Panc1 (cell line): Measurements from ENCODE around the gene SGSM1. TPM values are rescaled to one million over a fixed set of nuclear protein-coding genes. Genes with fewer than 3 reads are reported as not detected.

Experiments used
- ATAC-seq: fragments of 200-7000 bp; cut with Tn5 transposase; 2 replicates; pipeline ENCODE4 v1.9.1; 2020; ENCODE audit warnings: mild to moderate bottlenecking, moderate library complexity
- BruUV-seq: library from RNA; stranded (reverse); fragments of 400-500 nt; replicated peaks from 2 replicates; lab custom pipeline; 2021; lab: Mats Ljungman, UMichigan
- CTCF ChIA-PET: fragments of 300-600 bp; sonication (Branson Sonifier 250); formaldehyde crosslinking; loops from one replicate; lab custom pipeline; 2022; ENCODE audit warnings: antibody characterized with exemption; lab: Charles Lee
- POLR2A ChIA-PET: fragments of 300-600 bp; sonication (Branson Sonifier 250); formaldehyde crosslinking; loops from one replicate; lab custom pipeline; 2022; ENCODE audit warnings: antibody characterized with exemption; lab: Charles Lee
- DNase-seq: peaks from one replicate; pipeline ENCODE4 v3.0.0-alpha.2; 2010; ENCODE audit warnings: low read depth, low spot score
- H3K27ac ChIP-seq: 2 replicates; pipeline ENCODE4 v1.5.1; 2011; ENCODE audit warnings: mild to moderate bottlenecking, low read length, inconsistent platforms
- H3K27me3 ChIP-seq: fragments of 200-500 bp; sonication (Bioruptor generic); 2 replicates; pipeline ENCODE4 v1.6.0; 2014; ENCODE audit warnings: low read length, inconsistent platforms; ENCODE audit not compliant: control insufficient read depth, insufficient read depth
- H3K36me3 ChIP-seq: fragments of 200-500 bp; sonication (Bioruptor generic); 2 replicates; pipeline ENCODE4 v1.5.1; 2014; ENCODE audit warnings: inconsistent platforms, mild to moderate bottlenecking, low read length, moderate library complexity; ENCODE audit not compliant: control insufficient read depth, insufficient read depth
- H3K4me1 ChIP-seq: 2 replicates; pipeline ENCODE4 v1.5.1; 2011; ENCODE audit warnings: inconsistent platforms, mild to moderate bottlenecking, low read length, moderate library complexity; ENCODE audit not compliant: control insufficient read depth, insufficient read depth
- H3K4me3 ChIP-seq, 2 experiments: 2 replicates each; pipeline ENCODE4 v1.5.1; 2011 to 2012; ENCODE audit warnings: low read depth in 2 of 2, low read length in 2 of 2, mild to moderate bottlenecking in 2 of 2, inconsistent platforms in 1 of 2, moderate library complexity in 1 of 2
- H3K9me3 ChIP-seq: fragments of 200-500 bp; sonication (Bioruptor generic); 2 replicates; pipeline ENCODE4 v1.5.1; 2014; ENCODE audit warnings: low read depth, mild to moderate bottlenecking, inconsistent platforms, low read length, moderate library complexity; ENCODE audit not compliant: control insufficient read depth, insufficient read depth
- CTCF ChIP-seq: fragments of 450-650 bp; IDR thresholded peaks from 2 replicates; pipeline ENCODE4 v1.5.1; 2017; ENCODE audit warnings: mild to moderate bottlenecking
- POLR2AphosphoS5 ChIP-seq: IDR thresholded peaks from 2 replicates; pipeline ENCODE4 v1.6.1; 2012; ENCODE audit warnings: mild to moderate bottlenecking, low read depth, low read length, moderate library complexity
- SIN3A ChIP-seq: IDR thresholded peaks from 2 replicates; pipeline ENCODE4 v1.6.1; 2012; ENCODE audit warnings: low read depth, mild to moderate bottlenecking, low read length, moderate library complexity, borderline replicate concordance; ENCODE audit not compliant: insufficient read depth
- TCF7L2 ChIP-seq: IDR thresholded peaks from 2 replicates; pipeline ENCODE4 v1.6.1; 2011; ENCODE audit warnings: mild to moderate bottlenecking, low read depth, low read length, inconsistent platforms
- in situ Hi-C: cut with HindIII; loops from 2 replicates; pipeline ENCODE4 v1.10.0; 2016; ENCODE audit warnings: low sequenced_read_pairs, low pct_unique_long_range_greater_than_20kb
- intact Hi-C: fragments of 100-400 bp; cut with micrococcal nuclease; formaldehyde crosslinking; loops from one replicate; pipeline ENCODE4 v1.10.0; 2022; ENCODE audit not compliant: unreplicated experiment
- total RNA-seq: library from RNA; stranded (reverse); gene quantifications from one replicate; pipeline ENCODE4 v1.2.1, GENCODE V29; 2021; ENCODE audit not compliant: unreplicated experiment
- TF ChIP-seq, protein P1 (sequence below), 2 experiments: IDR thresholded peaks; 2 replicates each; pipeline ENCODE4 v1.6.1; 2011 to 2012; ENCODE audit warnings: low read depth in 2 of 2, control low read depth in 1 of 2, low read length in 1 of 2, mild to moderate bottlenecking in 1 of 2, moderate library complexity in 1 of 2; ENCODE audit not compliant: insufficient read depth in 1 of 2

SGSM1 gene
- total RNA-seq, 1 experiment from 2014 or later: 1.6 TPM

DNA sequence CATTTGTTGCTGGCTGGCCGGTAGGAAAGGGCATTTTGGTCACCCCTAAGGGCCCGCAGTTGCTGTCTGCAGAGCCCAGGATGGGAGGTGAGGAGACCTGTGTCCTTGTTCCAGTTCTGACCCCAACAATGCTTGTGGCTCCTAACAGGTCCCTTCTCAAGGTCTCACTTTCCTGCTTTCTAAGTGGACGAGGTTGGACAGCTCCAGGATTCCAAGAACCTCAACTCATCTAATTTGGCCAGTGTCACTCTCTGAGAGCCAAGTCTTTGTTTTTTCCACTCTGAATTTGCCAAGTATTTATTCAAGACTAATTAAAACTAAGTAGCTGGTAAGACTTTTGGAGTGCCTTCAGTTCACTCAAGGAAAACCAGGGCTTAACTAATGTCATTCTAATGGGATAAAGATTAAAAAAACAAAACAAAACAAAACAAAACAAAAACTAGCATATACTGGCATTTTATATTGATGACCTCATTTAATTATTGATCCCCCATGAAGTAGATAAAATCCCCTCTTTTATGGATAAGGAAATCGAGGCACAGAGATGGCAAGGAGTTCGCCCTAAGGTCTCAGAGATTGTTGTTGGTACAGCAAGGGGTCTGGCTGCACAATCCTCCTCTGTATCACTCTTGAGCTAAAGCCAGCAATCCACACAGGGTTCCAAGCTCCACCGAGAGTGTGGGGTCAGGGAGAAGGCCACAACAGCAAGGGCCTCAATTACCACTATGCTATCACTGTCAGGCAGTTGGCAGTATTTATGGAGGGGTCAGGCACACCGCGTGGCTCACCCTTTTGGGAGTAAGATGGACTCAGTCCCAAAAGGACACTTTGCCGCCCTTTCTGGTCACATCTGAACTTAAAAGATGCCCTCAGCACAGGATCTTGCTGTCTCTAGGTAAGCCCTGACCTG, 8.1 kb downstream of the SGSM1 start:
- Histone ChIP-seq H3K9me3 (no peaks in the 10 kb centered on the region), H3K4me1 (no peaks in the 10 kb centered on the region), H3K27me3 (no peaks in the 10 kb centered on the region), H3K4me3 (no peak overlapping the region), H3K36me3 (no peaks in the 10 kb centered on the region), H3K27ac (no peak overlapping the region)
- CTCF ChIA-PET: interaction anchor here (0.5 kb wide), 1 partner anchor 12 kb away, joined by 3 read pairs; no protein-coding TSS in a partner anchor
- intact Hi-C loops (no loop called here), in situ Hi-C loops (no loop called here)
- POLR2A ChIA-PET: no interaction called here
- ATAC-seq (no peak), DNase-seq (no peak)
- BruUV-seq: no TSS peak
- TF ChIP-seq TCF7L2 (no peak), POLR2AphosphoS5 (no peak), CTCF (no peak)

DNA sequence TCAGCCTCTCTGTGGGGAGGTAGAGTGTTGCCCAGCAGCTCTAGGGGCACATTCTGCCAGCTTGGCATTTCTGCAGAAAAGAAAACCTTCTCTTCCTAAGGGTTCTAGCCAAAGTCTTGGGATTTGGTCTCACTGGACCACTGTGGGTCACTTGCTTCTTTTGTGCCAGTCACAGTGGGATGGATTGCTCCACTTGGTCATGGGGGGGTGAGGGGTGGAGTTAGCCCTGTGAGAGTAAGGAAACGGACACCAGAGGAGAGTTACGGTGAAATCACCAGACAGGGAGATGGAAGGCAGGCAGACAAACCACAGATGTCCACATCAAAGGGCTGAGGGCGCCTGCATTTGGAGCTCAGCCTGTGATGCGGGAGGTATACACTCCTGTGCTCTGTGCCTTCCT, 10.8 kb downstream of the SGSM1 start:
- POLR2A ChIA-PET: no interaction called here
- DNase-seq (no peak), ATAC-seq (no peak)
- CTCF ChIA-PET: interaction anchor here (0.8 kb wide), 1 partner anchor 14 kb away, joined by 3 read pairs; no protein-coding TSS in a partner anchor
- H3K27ac ChIP-seq: no peak overlapping the region
- H3K4me1 ChIP-seq: no peaks in the 10 kb centered on the region
- no peak for TF ChIP-seq SIN3A
- no peak for TF ChIP-seq TCF7L2
- TF ChIP-seq POLR2AphosphoS5: no peak
- no peak for TF ChIP-seq CTCF
- TF ChIP-seq, protein P1, sequence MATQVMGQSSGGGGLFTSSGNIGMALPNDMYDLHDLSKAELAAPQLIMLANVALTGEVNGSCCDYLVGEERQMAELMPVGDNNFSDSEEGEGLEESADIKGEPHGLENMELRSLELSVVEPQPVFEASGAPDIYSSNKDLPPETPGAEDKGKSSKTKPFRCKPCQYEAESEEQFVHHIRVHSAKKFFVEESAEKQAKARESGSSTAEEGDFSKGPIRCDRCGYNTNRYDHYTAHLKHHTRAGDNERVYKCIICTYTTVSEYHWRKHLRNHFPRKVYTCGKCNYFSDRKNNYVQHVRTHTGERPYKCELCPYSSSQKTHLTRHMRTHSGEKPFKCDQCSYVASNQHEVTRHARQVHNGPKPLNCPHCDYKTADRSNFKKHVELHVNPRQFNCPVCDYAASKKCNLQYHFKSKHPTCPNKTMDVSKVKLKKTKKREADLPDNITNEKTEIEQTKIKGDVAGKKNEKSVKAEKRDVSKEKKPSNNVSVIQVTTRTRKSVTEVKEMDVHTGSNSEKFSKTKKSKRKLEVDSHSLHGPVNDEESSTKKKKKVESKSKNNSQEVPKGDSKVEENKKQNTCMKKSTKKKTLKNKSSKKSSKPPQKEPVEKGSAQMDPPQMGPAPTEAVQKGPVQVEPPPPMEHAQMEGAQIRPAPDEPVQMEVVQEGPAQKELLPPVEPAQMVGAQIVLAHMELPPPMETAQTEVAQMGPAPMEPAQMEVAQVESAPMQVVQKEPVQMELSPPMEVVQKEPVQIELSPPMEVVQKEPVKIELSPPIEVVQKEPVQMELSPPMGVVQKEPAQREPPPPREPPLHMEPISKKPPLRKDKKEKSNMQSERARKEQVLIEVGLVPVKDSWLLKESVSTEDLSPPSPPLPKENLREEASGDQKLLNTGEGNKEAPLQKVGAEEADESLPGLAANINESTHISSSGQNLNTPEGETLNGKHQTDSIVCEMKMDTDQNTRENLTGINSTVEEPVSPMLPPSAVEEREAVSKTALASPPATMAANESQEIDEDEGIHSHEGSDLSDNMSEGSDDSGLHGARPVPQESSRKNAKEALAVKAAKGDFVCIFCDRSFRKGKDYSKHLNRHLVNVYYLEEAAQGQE (IDR thresholded peaks at IDR 0.05; ENCODE audit: insufficient read depth in 1 of 2, low read depth in 2 of 2, low read length in 1 of 2): no peak
- H3K36me3 ChIP-seq: no peaks in the 10 kb centered on the region
- no peaks in the 10 kb centered on the region for H3K9me3 ChIP-seq
- in situ Hi-C loops: no loop called here
- no TSS peak for BruUV-seq
- H3K4me3 ChIP-seq: no peak overlapping the region
- intact Hi-C loops: no loop called here
- H3K27me3 ChIP-seq: no peaks in the 10 kb centered on the region
